Peyer's patch (tissue), 4 donors: ENCODE measurements around the gene PDZK1IP1.
"Not testable (repeated sequence)": the region's sequence is repeated elsewhere in the genome, so short reads cannot be mapped to it uniquely, and the experiment has no call there.

Experiments
- CTCF ChIP-seq, 6 experiments: fragments of 450-650 bp in 4 of 6; fragments of 200-600 bp in 2 of 6; sonication (generic) in 1 of 6; IDR thresholded peaks; one replicate each; pipeline ENCODE4 v1.5.1; 2017 to 2019; ENCODE audit warnings: antibody characterized with exemption in 6 of 6, mild to moderate bottlenecking in 3 of 6, moderate library complexity in 1 of 6
- POLR2A ChIP-seq, 2 donors: fragments of 450-650 bp; IDR thresholded peaks; one replicate each; pipeline ENCODE4 v1.5.1; 2017; ENCODE audit warnings: antibody characterized with exemption in 2 of 2, mild to moderate bottlenecking in 2 of 2, moderate library complexity in 2 of 2

- TF ChIP-seq CTCF, POLR2A (IDR thresholded peaks at IDR 0.05): not testable (repeated sequence)
These were observed 13.7 kb upstream of the PDZK1IP1 start for GRCh38 chr1:47203504-47203903.
